ENCODE data around the gene ARHGAP22. TPM values are rescaled to one million over a fixed set of nuclear protein-coding genes. Genes with fewer than 3 reads are reported as not detected.

Gene ARHGAP22
- total RNA-seq, 1 experiment from 2014 or later = 9.9 TPM

DNA sequence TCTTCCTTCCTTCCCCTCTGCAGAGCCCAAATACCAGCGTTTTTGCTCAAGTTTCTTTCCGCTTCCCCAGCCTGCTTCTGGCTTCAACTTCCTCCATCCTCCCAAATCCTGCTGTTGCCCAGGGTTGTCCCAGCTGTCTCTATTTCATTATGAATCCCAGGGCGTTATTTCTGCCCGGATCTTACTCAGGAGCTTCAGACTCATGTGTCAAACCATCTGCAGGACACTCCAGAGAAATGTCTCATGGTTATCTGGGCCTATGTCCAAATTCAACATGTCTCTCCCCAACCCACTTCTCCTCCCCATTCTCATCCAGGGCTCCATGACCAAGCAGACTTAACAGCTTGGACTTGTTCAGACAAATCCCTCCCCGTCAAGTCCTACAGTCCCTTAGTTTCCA is 15.6 kb downstream of the ARHGAP22 start:
- RAD21 ChIA-PET (ENCODE audit: low non-redundant PET in 1 of 2, low total read pairs in 2 of 2, uncharacterized antibody in 2 of 2, unreplicated experiment in 2 of 2) = no interaction called here
- intact Hi-C loops (cut with micrococcal nuclease) = no loop called here
- Histone ChIP-seq H3K27me3 (ENCODE audit: insufficient read depth, low read length) (no peaks in the 10 kb centered on the region), H3K4me2 (ENCODE audit: low read length) (no peak overlapping the region), H3K4me3 (replicated peaks in 1 of 2; ENCODE audit: low read depth in 1 of 2, low read length in 2 of 2) (no peak overlapping the region), H2AFZ (ENCODE audit: low read depth, low read length, poor library complexity, severe bottlenecking) (no peak overlapping the region), H3K36me3 (ENCODE audit: control insufficient read depth in 1 of 2, insufficient read depth in 2 of 2, low read length in 2 of 2) (no peaks in the 10 kb centered on the region), H3K9me3 (ENCODE audit: control insufficient read depth in 1 of 2, insufficient read depth in 1 of 2, low read depth in 1 of 2, low read length in 2 of 2) (peaks cover 0 to 7% of the 10 kb centered on the region in 2 experiments; a peak in 1 of 4 replicates), H3K4me1 (ENCODE audit: control insufficient read depth in 1 of 2, insufficient read depth in 2 of 2, low read length in 2 of 2) (0 out of 4 replicates have a peak, but pooled peaks cover 0 to 5% of the 10 kb centered on the region in 2 experiments), H4K20me1 (ENCODE audit: insufficient read depth) (no peaks in the 10 kb centered on the region), H3K9me2 (ENCODE audit: insufficient read depth) (no peaks in the 10 kb centered on the region), H3K27ac (ENCODE audit: low read depth, low read length) (no peak overlapping the region), H3K79me2 (ENCODE audit: insufficient read depth, low read length) (no peaks in the 10 kb centered on the region), H3K9ac (ENCODE audit: low read length) (no peak overlapping the region)
- no TSS peak for BruUV-seq (replicated peaks)
- no peak for ATAC-seq
- POLR2A ChIA-PET = interaction anchor here (0.5 kb wide), 1 partner anchor 15 kb away, joined by 3 read pairs; the partner anchor contains the start of gene ARHGAP22
- TF ChIP-seq, protein P1, sequence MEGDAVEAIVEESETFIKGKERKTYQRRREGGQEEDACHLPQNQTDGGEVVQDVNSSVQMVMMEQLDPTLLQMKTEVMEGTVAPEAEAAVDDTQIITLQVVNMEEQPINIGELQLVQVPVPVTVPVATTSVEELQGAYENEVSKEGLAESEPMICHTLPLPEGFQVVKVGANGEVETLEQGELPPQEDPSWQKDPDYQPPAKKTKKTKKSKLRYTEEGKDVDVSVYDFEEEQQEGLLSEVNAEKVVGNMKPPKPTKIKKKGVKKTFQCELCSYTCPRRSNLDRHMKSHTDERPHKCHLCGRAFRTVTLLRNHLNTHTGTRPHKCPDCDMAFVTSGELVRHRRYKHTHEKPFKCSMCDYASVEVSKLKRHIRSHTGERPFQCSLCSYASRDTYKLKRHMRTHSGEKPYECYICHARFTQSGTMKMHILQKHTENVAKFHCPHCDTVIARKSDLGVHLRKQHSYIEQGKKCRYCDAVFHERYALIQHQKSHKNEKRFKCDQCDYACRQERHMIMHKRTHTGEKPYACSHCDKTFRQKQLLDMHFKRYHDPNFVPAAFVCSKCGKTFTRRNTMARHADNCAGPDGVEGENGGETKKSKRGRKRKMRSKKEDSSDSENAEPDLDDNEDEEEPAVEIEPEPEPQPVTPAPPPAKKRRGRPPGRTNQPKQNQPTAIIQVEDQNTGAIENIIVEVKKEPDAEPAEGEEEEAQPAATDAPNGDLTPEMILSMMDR (IDR thresholded peaks at IDR 0.05 in 2 of 3, conservative IDR thresholded peaks at IDR 0.05 in 1 of 3; ENCODE audit: borderline replicate concordance in 1 of 3, insufficient read depth in 1 of 3, low read depth in 2 of 3, low read length in 2 of 3) = no peak
- TF ChIP-seq CBX3 (IDR thresholded peaks at IDR 0.05; ENCODE audit: low read depth) (no peak), ZNF274 (IDR thresholded peaks at IDR 0.05; ENCODE audit: low read depth, low read length) (no peak), EGR1 (IDR thresholded peaks at IDR 0.05; ENCODE audit: low read depth) (no peak), SIN3A (IDR thresholded peaks at IDR 0.05; ENCODE audit: low read depth) (no peak), YY1 (IDR thresholded peaks at IDR 0.05; ENCODE audit: extremely low read depth, insufficient replicate concordance, low read depth, low read length) (no peak), ZFX (IDR thresholded peaks at IDR 0.05) (no peak), POLR2A (IDR thresholded peaks at IDR 0.05; ENCODE audit: borderline replicate concordance, extremely low read depth, insufficient read depth, insufficient read length) (no peak)
- TF ChIP-seq, protein P2, sequence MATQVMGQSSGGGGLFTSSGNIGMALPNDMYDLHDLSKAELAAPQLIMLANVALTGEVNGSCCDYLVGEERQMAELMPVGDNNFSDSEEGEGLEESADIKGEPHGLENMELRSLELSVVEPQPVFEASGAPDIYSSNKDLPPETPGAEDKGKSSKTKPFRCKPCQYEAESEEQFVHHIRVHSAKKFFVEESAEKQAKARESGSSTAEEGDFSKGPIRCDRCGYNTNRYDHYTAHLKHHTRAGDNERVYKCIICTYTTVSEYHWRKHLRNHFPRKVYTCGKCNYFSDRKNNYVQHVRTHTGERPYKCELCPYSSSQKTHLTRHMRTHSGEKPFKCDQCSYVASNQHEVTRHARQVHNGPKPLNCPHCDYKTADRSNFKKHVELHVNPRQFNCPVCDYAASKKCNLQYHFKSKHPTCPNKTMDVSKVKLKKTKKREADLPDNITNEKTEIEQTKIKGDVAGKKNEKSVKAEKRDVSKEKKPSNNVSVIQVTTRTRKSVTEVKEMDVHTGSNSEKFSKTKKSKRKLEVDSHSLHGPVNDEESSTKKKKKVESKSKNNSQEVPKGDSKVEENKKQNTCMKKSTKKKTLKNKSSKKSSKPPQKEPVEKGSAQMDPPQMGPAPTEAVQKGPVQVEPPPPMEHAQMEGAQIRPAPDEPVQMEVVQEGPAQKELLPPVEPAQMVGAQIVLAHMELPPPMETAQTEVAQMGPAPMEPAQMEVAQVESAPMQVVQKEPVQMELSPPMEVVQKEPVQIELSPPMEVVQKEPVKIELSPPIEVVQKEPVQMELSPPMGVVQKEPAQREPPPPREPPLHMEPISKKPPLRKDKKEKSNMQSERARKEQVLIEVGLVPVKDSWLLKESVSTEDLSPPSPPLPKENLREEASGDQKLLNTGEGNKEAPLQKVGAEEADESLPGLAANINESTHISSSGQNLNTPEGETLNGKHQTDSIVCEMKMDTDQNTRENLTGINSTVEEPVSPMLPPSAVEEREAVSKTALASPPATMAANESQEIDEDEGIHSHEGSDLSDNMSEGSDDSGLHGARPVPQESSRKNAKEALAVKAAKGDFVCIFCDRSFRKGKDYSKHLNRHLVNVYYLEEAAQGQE (IDR thresholded peaks at IDR 0.05; ENCODE audit: low read depth) = no peak
- CTCF ChIA-PET = no interaction called here
- DNase-seq (ENCODE audit: low read depth, low spot score) = no peak

Data from HCT116 (cell line).